GM20431 (cell line): ENCODE measurements around the gene CSTF1.
"Not testable (repeated sequence)": the region's sequence is repeated elsewhere in the genome, so short reads cannot be mapped to it uniquely, and the experiment has no call there.

Experiments used
- in situ Hi-C: fragments of 300-500 bp; cut with MseI, MboI; formaldehyde crosslinking; loops from one replicate; pipeline ENCODE4 v1.15.0; 2020; ENCODE audit warnings: low sequenced_read_pairs; ENCODE audit not compliant: unreplicated experiment

CSTF1 gene

GRCh38 chr20:56368351-56369134, 23.9 kb upstream of the CSTF1 start:
- in situ Hi-C loops = no loop called here

GRCh38 chr20:56369179-56369578, 23.3 kb upstream of the CSTF1 start:
- in situ Hi-C loops = no loop called here

- in situ Hi-C loops = no loop called here
Observed at GRCh38 chr20:56371977-56372376, 20.5 kb upstream of the CSTF1 start.

GRCh38 chr20:56372850-56373249, 19.6 kb upstream of the CSTF1 start:
- in situ Hi-C loops = no loop called here

GRCh38 chr20:56373942-56374341, 18.5 kb upstream of the CSTF1 start:
- in situ Hi-C loops = no loop called here

- in situ Hi-C loops = no loop called here
Observed at GRCh38 chr20:56376331-56376730, 16.1 kb upstream of the CSTF1 start.

GRCh38 chr20:56378386-56378785, 14.1 kb upstream of the CSTF1 start:
- in situ Hi-C loops = no loop called here

GRCh38 chr20:56380375-56380774, 12.1 kb upstream of the CSTF1 start:
- in situ Hi-C loops = no loop called here

GRCh38 chr20:56381501-56381900, 10.9 kb upstream of the CSTF1 start:
- in situ Hi-C loops = no loop called here

GRCh38 chr20:56382696-56383095, 9.7 kb upstream of the CSTF1 start:
- in situ Hi-C loops = no loop called here

- in situ Hi-C loops = no loop called here
Observed at GRCh38 chr20:56383334-56383733, 9.1 kb upstream of the CSTF1 start.

GRCh38 chr20:56385130-56385529, 7.3 kb upstream of the CSTF1 start:
- in situ Hi-C loops = no loop called here

- in situ Hi-C loops = no loop called here
Observed at GRCh38 chr20:56386219-56386618, 6.2 kb upstream of the CSTF1 start.

- in situ Hi-C loops = no loop called here
Observed at GRCh38 chr20:56388882-56389281, 3.6 kb upstream of the CSTF1 start.

GRCh38 chr20:56389807-56390206, 2.6 kb upstream of the CSTF1 start:
- in situ Hi-C loops = no loop called here

GRCh38 chr20:56390396-56390795, 2.0 kb upstream of the CSTF1 start:
- in situ Hi-C loops = not testable (repeated sequence)

GRCh38 chr20:56391037-56391436, 1.4 kb upstream of the CSTF1 start:
- in situ Hi-C loops = no loop called here

GRCh38 chr20:56391596-56392131, 781 bp upstream of the CSTF1 start:
- in situ Hi-C loops = no loop called here

GRCh38 chr20:56392881-56393482, 537 bp downstream of the CSTF1 start:
- in situ Hi-C loops = no loop called here

GRCh38 chr20:56393653-56394052, 1.2 kb downstream of the CSTF1 start:
- in situ Hi-C loops = no loop called here

GRCh38 chr20:56395166-56395565, 2.7 kb downstream of the CSTF1 start:
- in situ Hi-C loops = no loop called here
